Renal cortex interstitium (tissue), 11 donors: ENCODE measurements around the gene IL32. TPM values are rescaled to one million over a fixed set of nuclear protein-coding genes. Genes with fewer than 3 reads are reported as not detected.

Experiments used
- DNase-seq, 11 donors: peaks; one replicate each; pipeline ENCODE4 v3.0.0-alpha.2; 2013; ENCODE audit warnings: low read depth in 9 of 11, low spot score in 4 of 11; ENCODE audit errors: extremely low read depth in 1 of 11
- polyA plus RNA-seq, 3 donors: library from polyadenylated mRNA; unstranded; fragments of 120-200 nt; gene quantifications; one replicate each; pipeline ENCODE4 v1.2.1, GENCODE V29; 2013; ENCODE audit not compliant: insufficient read length in 3 of 3

The IL32 gene
- polyA plus RNA-seq, 3 donors, result 26.8 to 38.3 (median 29.6) TPM

DNA sequence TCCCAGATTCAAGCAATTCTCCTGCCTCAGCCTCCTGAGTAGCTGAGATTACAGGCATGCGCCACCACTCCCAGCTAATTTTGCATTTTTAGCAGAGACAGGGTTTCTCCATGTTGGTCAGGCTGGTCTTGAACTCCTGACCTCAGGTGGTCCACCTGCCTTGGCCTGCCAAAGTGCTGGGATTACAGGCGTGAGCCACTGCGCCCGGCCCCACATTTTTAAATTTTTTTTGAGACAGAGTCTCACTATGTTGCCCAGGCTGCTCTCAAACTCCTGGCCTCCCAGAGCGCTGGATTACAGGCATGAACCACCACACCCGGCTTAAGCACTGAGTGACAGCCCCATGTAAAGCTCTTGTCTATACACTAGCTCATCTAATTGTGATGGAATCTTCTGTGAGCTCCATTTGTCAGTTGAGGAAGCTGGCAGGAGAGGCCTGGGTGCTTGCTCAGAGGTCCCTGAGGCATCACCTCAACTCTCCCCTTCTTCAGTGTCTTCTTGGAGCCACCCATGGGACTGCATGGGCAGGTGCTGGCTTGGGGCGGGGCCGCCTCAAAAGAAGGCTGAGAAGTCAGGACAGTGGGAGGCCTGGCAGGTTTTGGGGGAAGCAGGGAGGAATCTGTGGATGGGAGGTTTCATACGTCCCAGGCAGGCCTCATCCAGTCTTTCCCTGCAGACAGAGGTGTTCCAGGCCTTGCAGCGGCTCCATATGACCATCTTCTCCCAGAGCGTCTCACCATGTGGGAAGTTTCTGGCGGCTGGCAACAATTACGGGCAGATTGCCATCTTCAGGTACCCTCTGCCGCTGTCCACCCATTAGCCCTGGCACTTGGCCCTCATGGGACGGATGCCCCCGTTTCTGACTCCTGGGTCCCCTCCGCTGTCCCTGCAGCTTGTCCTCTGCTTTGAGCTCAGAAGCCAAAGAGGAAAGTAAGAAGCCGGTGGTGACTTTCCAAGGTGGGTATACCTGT lies 40.1 kb upstream of the IL32 start:
- DNase-seq, result no peak

DNA sequence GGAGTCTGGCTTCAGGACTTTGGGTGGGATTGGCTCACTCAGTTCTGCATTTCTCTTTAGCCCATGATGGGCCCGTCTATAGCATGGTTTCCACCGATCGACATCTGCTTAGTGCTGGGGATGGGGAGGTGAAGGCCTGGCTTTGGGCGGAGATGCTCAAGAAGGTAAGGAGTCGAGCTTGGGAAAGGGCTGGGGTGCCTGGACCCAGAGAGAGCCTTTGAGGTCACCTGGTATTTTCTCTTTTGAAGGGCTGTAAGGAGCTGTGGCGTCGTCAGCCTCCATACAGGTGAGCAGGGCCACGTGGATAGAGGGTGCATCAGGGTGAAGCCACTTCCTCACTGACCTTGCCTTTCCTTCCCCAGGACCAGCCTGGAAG lies 39.4 kb upstream of the IL32 start:
- DNase-seq, result no peak

DNA sequence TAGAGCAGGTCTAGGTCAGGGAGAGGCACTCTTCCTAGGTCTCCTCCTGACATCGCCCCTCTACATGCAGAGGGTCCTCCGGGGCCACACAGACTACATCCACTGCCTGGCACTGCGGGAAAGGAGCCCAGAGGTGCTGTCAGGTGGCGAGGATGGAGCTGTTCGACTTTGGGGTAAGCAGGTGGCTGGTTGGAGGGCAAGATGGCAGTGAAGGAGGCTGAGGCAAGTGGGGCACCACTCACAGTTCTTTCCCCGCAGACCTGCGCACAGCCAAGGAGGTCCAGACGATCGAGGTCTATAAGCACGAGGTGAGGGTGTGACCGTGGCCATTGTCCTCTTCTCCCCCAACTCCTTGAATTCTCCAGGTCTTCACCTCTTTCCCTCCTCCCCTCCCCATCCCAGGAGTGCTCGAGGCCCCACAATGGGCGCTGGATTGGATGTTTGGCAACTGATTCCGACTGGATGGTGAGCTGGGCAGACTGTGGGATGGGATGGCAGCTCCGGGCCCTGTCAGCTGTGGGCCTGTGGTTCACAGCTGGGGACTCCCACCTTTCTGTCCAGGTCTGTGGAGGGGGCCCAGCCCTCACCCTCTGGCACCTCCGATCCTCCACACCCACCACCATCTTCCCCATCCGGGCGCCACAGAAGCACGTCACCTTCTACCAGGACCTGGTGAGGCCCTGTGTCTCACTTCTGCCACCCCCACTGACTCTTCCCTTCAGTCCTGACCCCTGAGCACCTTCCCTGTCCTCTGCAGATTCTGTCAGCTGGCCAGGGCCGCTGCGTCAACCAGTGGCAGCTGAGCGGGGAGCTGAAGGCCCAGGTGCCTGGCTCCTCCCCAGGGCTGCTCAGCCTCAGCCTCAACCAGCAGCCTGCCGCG lies 38.6 kb upstream of the IL32 start:
- DNase-seq, result no peak

DNA sequence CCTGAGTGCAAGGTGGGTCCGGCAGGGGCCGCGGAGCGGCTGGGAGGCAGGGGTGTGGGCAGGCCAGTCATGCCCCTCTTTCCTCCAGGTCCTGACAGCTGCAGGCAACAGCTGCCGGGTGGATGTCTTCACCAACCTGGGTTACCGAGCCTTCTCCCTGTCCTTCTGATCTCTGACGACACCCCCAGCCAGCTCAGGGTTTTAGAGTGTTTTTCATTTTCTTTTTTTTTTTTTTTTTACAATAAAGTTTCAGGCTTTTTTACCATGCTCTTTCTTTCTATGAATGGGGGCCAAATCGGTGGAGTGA lies 38.0 kb upstream of the IL32 start:
- no peak for DNase-seq

- peak in 3 of 11 donors; percentile 80 to 83 (median 82) for DNase-seq
Measured at GRCh38 chr16:3027983-3028715, 37.3 kb upstream of the IL32 start.

- no peak for DNase-seq
Measured at GRCh38 chr16:3028716-3029319, 36.6 kb upstream of the IL32 start.

- DNase-seq, result no peak
Measured at GRCh38 chr16:3029491-3030221, 35.8 kb upstream of the IL32 start.

GRCh38 chr16:3030222-3031212 lies 34.9 kb upstream of the IL32 start:
- no peak for DNase-seq

DNA sequence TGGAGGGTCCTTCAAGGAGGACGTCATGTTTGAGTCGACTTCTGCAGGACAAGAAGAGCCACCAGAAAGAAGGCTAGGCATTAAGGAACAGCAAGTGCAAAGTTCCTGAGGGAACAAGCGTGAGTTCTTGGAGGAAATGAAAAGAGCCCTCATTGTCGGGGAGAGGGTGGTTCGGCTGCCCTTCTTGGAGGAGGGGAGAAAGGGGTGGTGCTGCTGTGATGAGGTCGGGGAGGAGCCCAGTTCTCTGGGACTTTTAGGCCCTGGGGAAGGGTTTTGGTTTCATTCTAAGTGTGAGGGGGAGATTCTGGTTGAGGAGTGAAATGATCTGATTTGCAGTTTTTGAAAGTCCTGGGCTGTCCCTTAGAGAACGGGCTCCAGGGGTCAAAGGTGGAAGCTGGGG lies 32.8 kb upstream of the IL32 start:
- no peak for DNase-seq

DNA sequence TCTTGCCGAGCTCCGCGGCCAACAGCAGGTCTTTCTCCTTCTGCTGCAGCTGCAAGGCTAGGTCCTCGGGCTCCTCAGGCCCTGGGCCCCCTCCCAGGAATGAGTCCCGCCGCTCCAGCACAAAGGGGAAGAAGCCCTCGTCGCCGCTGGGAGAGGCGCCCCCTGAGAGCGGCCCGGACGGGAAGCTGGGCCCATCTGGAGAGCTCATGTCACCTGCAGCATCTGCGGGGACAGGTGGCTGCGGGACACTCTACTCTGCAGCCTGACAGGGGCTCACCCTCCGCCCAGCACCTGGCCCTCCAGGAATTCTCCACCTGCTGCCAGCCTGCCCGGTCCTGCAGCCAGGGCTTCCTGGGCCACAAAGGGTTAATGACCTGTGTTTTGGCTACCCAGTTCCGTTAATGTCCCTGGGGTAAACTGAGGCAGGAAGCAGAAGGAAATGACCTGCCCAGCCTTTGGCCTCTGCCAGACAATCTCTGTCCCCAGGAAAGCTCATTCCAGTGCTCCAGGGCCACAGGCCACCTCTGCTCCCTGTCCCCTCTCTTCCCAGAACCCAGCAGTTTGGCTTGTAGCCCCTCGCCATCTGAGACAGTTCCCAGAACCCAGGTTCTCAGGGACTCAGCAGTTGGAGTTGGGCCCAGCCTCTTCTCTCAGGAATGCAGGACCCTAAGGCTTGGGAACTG lies 30.0 kb upstream of the IL32 start:
- no peak for DNase-seq

GRCh38 chr16:3035972-3036725 lies 29.3 kb upstream of the IL32 start:
- no peak for DNase-seq

DNA sequence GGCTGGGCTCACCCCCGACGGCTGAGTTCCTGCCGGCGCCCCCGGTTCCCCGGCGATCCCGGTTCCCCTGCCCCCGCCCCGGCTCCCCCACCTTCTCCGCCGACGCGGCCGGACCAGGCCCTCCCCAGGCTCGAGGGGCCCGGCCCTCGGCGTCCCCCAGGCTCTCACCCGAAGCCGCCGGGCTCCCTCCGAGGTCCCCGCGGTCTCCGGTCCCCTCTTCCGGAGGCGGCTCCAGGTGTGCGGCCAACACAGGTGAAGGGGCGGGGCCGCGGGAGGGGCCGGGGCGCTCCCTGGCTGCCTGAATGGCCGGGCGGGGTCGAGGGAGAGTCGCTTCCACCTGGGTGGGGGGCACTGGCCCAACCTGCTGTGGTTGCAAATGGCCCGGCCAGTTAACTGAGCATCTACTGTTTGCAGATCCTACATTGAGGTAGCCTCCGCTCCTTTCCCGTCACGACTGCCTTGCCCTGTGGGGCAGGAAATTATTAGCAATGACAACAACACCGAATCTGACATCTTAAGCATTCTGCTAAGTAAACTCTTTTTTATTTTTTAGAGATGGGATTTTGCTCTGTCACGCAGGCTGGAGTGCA lies 28.6 kb upstream of the IL32 start, which contains the start of gene BICDL2:
TSS of gene BICDL2 (minus strand) at position 219 of the 590 bp plus-strand sequence. CDS start 1,448 bp downstream, outside the sequence.
- no peak for DNase-seq

DNA sequence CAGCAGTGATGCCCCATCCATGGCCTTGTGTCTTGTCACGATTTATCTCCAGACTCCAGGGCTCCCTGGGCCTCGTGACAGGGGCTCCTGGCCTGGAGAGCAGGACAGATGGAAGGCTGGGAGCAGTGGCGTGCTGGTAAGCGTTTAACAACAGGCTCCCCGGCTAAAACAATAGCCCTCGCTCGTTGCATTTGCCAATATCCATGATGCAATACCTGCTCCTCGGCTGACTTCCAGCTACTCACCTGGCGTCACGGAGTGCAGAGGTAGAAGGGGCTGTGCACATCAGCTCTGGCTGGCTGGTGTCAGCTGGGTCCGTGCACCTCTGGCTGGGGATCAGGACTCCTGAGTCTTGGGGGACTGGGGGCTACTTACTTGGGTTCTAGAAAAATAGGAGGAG lies 27.2 kb upstream of the IL32 start:
- no peak for DNase-seq

DNA sequence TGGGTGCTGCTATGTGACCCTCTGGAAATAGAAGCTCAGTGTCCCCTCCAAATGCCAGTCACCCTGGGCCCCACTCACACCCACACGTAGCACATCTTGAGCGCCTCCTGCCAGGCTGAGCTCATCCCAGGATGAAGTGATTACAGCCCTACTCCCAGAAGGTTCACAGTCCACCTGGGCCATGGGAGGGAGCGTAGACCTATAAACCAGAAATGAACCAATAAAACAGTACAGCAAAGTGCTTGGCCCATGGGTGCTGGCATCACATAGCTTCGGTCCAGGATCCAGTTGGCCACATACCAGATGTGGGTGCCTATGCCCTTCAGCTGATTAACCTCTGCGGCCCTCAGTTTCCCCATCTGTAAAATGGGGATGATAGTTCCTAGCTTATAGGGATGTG lies 26.5 kb upstream of the IL32 start:
- no peak for DNase-seq

- no peak for DNase-seq
Measured at GRCh38 chr16:3042376-3042775, 23.1 kb upstream of the IL32 start.

DNA sequence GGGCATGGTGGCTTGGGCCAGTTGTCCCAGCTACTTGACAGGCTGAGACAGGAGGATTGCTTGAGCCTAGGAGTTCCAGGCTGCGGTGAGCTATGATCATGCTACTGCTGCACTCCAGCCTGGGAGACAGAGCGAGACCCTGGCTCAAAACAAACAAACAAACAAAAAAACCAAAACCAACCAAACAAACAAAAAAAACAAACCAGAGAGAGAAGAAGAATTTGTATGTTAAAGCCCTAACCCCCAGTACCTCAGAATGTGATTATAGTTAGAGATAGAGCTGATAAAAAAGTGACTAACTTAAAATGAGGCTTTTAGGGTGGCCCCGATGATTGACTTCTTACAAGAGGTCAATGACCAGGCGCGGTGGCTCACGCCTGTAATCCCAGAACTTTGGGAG lies 20.7 kb upstream of the IL32 start:
- DNase-seq, result no peak
